ENCODE data around the gene A3GALT2. TPM values are rescaled to one million over a fixed set of nuclear protein-coding genes. Genes with fewer than 3 reads are reported as not detected.

A3GALT2 gene
- polyA plus RNA-seq, 3 donors, result not detected

GRCh38 chr1:33351281-33351660 lies 30.4 kb upstream of the A3GALT2 start:
- DNase-seq (ENCODE audit: low read depth in 3 of 3, low spot score in 2 of 3), result no peak

DNA sequence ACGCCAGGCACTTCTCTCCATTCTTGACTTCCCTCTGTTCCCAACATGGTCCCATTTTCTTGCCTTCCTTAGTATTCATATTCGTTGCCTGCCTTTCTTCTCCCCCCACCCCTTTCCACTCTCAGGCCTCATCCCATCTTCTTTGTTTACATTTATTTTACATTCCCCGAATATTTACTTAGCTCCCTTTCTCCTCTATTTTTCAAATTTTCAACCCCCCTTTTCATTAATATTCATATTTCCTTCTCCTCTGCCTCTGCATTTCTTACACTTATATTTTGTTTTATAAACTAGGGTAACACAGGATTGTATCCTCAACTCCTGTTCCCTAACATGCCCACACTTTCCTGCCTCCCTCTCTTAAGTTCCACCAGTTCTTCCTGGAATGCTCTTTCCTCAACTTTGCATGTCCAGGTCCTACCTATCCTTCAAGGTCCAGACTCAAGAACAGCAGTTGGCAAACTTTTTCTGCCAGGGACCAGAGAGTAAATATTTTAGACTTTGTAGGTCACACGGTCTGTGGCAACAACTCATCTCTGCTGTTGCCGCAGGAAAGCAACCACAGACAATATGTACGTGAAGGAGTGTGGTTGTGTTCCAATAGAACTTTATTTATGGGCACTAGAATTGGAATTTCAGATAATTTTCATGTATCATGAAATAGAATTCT lies 29.8 kb upstream of the A3GALT2 start:
- no peak for DNase-seq (ENCODE audit: low read depth in 3 of 3, low spot score in 2 of 3)

DNA sequence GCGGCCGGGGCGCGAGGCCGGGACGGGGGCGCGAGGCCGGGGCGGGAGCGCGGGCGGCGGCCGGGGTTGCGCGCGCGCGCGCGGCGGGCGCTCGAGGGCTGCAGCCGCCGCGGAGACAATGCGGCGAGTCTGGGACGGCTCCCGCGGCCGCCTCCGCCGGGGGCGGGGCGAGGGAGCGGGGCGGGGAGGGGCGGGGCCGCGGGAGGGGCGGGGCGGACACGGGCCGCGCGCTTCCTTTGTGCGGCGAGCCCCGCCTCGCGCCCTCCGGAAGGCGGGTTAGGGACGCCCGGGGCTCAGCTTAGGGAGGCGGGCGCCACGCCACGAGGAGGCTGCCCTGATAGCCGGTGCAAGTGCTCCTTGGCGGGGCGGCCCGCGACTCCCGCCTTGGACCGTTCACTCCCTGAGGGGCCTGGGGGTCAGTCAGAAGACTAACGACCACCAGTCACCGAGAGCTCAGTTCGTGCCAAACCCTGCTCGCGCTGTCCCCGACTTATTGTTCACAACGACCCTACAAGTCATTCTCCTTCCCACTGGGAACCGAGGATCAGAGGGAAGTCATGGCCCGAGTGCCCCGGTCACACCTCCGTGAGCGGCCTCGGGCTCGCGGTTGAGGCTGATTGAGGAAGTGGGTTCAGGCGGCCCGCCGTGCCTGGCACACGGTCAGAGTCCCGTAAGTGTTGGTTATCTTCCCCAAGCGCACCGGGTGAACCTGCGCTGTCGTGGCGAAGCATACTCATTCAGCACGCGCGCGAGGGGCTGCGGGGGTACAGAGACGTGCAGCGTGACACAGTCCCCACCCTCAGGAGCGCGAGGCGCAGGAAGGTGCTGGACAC lies 29.1 kb upstream of the A3GALT2 start:
- no peak for DNase-seq (ENCODE audit: low read depth in 3 of 3, low spot score in 2 of 3)

DNA sequence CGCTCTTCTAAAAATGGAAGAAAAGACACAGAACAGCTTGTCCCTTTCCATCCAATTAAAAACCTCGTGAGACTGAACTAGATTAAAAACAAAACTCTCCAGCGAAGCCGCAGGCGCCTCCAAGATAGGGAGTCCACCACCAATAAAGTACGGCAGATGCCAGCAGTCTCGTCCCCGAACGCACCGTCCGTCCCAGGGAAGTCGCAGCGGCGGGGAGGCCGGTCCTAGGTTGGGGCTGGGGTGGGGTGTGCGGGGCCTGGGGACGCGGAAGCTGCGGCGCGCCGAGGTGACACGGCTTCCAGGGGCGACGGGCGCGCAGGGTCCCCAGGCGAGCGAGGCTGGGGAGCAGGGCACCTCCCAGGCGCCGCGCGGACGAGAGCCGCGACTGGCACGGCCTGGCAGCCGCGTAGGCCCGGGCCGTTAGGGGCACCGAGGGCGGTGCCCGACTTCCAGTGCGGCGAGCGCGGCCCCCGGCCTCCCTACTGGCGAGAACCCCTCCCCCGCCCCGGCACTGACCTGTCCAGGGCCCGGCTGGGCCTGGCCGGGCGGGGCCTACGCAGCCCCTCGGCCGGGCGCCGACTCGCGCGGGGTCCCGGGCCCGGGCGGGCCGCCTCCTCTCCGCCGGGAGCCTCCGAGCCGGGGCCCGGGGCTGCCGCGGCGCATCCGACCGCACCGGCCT lies 28.3 kb upstream of the A3GALT2 start:
- no peak for DNase-seq (ENCODE audit: low read depth in 3 of 3, low spot score in 2 of 3)

DNA sequence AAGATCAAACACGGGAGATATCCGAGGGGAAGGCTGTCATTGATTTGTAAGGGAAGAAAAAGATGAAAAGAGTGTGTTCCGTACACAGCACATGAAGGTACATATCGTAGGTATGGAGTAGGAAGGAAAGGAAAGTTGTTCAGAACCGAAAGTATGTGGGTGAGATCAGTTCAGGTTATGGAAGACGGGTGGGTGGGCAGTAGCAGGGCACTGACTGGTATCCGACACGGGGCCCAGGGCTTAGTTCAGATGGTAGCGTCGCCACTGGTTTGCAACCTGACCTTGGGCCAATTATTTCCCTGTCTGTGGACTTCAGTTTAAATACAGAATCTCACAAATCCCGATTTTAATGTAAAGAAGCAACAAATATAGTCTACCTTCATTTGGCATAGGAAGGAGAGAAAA lies 27.8 kb upstream of the A3GALT2 start:
- no peak for DNase-seq (ENCODE audit: low read depth in 3 of 3, low spot score in 2 of 3)

DNA sequence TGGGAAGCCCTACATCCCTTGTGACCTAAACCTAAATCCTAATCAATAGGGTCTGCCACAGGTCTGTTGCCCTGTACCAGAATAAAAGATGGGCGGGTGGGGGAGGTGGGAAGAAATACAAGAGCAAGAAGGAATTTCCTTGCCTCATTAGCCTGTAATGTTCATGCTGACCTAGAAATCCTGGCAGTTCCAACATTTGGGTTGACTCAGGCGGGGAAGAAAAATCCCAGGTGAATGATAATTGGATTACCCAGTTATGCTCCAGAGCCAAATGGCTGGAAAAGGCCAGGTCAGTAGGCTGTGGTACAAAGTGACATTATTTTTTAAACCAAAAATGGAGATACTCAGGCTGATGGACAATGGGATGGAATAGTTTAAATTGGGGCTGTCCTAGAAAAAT lies 27.3 kb upstream of the A3GALT2 start:
- DNase-seq (ENCODE audit: low read depth in 3 of 3, low spot score in 2 of 3), result no peak

- DNase-seq (ENCODE audit: low read depth in 3 of 3, low spot score in 2 of 3), result no peak
Measured at GRCh38 chr1:33347650-33347992, 26.7 kb upstream of the A3GALT2 start.

GRCh38 chr1:33346927-33347649 lies 26.2 kb upstream of the A3GALT2 start:
- DNase-seq (ENCODE audit: low read depth in 3 of 3, low spot score in 2 of 3), result no peak

DNA sequence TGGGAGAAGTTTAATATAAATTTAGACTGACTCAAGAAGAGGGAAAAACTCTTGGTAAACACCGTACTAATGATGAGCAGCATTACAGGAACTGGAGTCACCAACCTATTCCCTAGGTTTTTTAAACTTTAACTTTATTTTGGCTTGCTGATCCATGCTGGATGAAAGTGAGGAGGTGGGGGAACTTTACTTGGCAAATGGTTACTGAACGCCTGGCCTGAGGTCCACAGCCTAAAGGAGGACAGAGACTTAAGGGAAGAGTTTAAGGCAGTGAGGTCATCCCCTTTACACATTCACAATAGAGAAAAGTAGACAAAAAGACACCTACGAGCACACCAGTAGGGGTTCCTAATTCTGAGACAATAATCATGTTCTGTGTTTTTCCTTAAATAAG lies 25.6 kb upstream of the A3GALT2 start:
- DNase-seq (ENCODE audit: low read depth in 3 of 3, low spot score in 2 of 3), result no peak

- DNase-seq (ENCODE audit: low read depth in 3 of 3, low spot score in 2 of 3), result no peak
Measured at GRCh38 chr1:33344896-33345560, 24.1 kb upstream of the A3GALT2 start.

- DNase-seq (ENCODE audit: low read depth in 3 of 3, low spot score in 2 of 3), result no peak
Measured at GRCh38 chr1:33343539-33343938, 22.6 kb upstream of the A3GALT2 start.

DNA sequence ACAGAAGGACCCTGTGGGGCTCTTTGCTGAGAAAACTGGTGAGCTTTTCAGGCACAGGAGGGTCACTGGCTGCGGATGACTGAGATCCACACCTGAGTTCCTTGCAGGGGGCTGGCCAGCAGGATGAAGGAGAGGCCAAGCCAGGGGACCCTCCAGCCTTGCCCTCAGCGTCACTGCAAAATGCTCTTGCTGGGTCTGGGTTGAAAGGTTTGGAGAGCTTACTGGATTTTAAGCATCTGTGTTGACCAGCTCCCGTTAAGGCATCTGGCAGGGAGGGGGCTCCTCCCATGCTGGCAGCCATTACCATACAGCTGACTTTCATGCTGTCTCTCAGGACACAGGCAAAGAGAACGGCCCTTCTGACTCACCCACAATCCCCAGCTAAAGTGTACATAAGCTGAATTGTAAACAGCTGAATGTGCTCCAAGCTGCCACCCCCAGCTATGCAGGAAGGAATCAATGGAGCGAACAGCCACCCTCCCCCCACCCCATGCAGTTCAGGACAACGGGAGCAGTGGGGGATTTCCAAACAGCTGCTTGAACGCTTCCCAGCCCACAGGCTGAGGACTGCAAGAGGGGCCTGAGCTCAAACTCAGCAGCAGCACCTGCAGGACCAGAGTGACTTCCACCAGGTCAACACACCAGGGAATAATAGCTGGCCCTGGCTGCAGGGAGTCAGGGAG lies 21.3 kb upstream of the A3GALT2 start:
- DNase-seq (ENCODE audit: low read depth in 3 of 3, low spot score in 2 of 3), result no peak

DNA sequence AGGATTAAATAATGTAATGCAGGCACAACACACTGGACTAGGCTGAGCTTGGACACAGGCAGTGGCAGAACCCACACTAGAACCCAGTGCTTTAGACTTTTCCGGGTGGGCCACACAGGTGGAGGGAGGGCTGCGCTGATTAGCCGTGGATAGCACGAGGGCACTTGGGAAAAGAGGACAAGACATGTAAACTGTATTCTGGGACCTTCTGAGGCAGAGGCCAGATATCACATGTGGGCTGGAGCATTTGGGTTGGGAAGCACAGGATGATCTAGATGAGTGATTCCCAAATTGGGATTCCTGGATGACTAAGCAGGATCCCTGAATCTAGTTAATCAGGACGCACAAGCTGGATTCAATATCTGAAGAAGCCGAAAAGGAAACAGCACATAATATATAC lies 20.3 kb upstream of the A3GALT2 start:
- DNase-seq (ENCODE audit: low read depth in 3 of 3, low spot score in 2 of 3), result no peak

DNA sequence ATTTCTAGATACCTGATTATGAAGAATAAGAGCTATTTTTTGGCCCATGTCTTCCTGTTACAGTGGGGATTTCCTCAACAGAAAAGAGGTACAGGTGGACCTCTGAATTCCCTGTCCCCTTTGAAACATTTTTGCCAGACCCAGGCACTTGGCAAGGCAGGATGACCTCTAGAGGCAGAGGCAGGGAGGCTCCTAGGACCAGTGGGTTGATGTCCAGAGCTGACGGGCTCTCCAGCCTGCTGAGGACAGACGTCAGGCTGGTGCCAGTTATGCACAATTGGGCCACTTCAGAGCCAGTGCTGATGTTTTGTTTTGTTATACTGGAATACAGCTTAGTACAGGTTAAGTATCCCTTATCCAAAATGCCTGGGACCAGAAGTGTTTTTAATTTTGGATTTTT lies 18.5 kb upstream of the A3GALT2 start:
- DNase-seq (ENCODE audit: low read depth in 3 of 3, low spot score in 2 of 3), result no peak

- DNase-seq (ENCODE audit: low read depth in 3 of 3, low spot score in 2 of 3), result no peak
Measured at GRCh38 chr1:33338440-33339211, 17.7 kb upstream of the A3GALT2 start.

DNA sequence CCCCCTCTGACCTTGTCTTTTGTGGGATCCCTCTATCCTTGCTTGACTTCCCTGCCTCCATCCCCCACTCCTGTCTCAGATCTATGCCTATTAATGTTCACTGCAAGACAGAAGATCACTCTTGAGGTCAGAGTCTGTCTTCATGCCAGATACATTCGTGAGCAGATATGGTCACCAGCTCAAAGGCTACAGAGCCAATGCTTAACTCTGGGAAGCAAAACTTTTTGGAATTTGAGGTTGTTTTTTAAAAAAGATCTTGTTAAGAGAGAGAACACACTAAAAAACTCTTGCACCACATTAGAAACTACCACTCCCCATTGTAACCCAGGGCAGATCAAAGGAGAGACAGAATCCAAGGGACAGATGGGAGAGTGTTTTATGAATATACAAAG lies 17.1 kb upstream of the A3GALT2 start:
- no peak for DNase-seq (ENCODE audit: low read depth in 3 of 3, low spot score in 2 of 3)

GRCh38 chr1:33337441-33337840 lies 16.5 kb upstream of the A3GALT2 start:
- DNase-seq (ENCODE audit: low read depth in 3 of 3, low spot score in 2 of 3), result no peak

- DNase-seq (ENCODE audit: low read depth in 3 of 3, low spot score in 2 of 3), result no peak
Measured at GRCh38 chr1:33336580-33336979, 15.7 kb upstream of the A3GALT2 start.

DNA sequence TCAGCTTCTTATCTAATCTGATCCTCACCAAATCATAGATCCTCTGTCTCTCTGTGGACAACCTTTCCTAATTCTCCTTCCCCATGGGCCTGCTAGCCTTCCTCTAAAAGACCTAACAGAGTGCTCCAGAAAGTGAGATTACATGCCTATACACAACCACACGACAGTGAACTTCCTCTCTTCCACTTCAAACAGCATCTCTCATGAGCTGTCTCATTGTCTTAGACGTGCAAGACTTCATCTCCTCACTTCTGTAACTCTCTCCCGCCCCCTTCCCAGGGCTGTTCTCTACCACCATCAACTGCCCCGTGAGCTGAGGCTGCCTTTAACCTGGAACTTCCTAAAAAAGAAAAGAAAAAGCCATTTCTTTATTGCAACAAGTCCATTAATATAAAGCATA lies 14.1 kb upstream of the A3GALT2 start:
- no peak for DNase-seq (ENCODE audit: low read depth in 3 of 3, low spot score in 2 of 3)

Data from right renal cortex interstitium (tissue), 3 donors.